PFSK-1 (cell line): ENCODE results near the gene PRPF8.

Source experiments
- FOXP2 ChIP-seq: optimal IDR thresholded peaks from 2 replicates; pipeline ENCODE3; 2011; ENCODE audit warnings: borderline replicate concordance, control low read depth, inconsistent platforms; ENCODE audit not compliant: insufficient read depth; ENCODE audit errors: extremely low read length, extremely low read depth
- POLR2AphosphoS5 ChIP-seq: IDR thresholded peaks from 2 replicates; pipeline ENCODE4 v1.6.1; 2012; ENCODE audit warnings: low read depth, mild to moderate bottlenecking, control low read depth, low read length, moderate library complexity
- REST ChIP-seq, 2 experiments: IDR thresholded peaks; 2 replicates each; pipeline versions ENCODE4 v1.6.1 to v1.8.0; 2011 to 2012; ENCODE audit warnings: low read depth in 2 of 2, low read length in 2 of 2, control low read depth in 1 of 2, inconsistent platforms in 1 of 2, mild to moderate bottlenecking in 1 of 2, moderate library complexity in 1 of 2; ENCODE audit not compliant: insufficient read depth in 1 of 2
- SIN3A ChIP-seq: IDR thresholded peaks from 2 replicates; pipeline ENCODE4 v1.6.1; 2012; ENCODE audit warnings: mild to moderate bottlenecking, low read length, moderate library complexity, borderline replicate concordance; ENCODE audit not compliant: insufficient read depth
- TAF1 ChIP-seq: IDR thresholded peaks from 2 replicates; pipeline ENCODE4 v1.6.1; 2012; ENCODE audit warnings: low read length, control low read depth, borderline replicate concordance; ENCODE audit not compliant: insufficient read depth

PRPF8 gene

GRCh38 chr17:1676401-1676800 lies 8.3 kb downstream of the PRPF8 start:
- no peak for TF ChIP-seq TAF1
- no peak for TF ChIP-seq FOXP2
- no peak for TF ChIP-seq REST (IDR thresholded peaks at IDR 0.05; ENCODE audit: insufficient read depth in 1 of 2, low read depth in 2 of 2, low read length in 2 of 2)
- no peak for TF ChIP-seq POLR2AphosphoS5
- no peak for TF ChIP-seq SIN3A

- TF ChIP-seq REST (IDR thresholded peaks at IDR 0.05; ENCODE audit: insufficient read depth in 1 of 2, low read depth in 2 of 2, low read length in 2 of 2) (no peak), POLR2AphosphoS5 (no peak), TAF1 (no peak), SIN3A (no peak), FOXP2 (no peak)
Observed at GRCh38 chr17:1673041-1673785, 11.5 kb downstream of the PRPF8 start.

- TF ChIP-seq POLR2AphosphoS5 (no peak), TAF1 (no peak), FOXP2 (no peak), SIN3A (no peak), REST (IDR thresholded peaks at IDR 0.05; ENCODE audit: insufficient read depth in 1 of 2, low read depth in 2 of 2, low read length in 2 of 2) (no peak)
Observed at GRCh38 chr17:1661045-1661444, 23.6 kb downstream of the PRPF8 start.

- TF ChIP-seq REST (IDR thresholded peaks at IDR 0.05; ENCODE audit: insufficient read depth in 1 of 2, low read depth in 2 of 2, low read length in 2 of 2) (no peak), SIN3A (no peak), POLR2AphosphoS5 (no peak), FOXP2 (no peak), TAF1 (no peak)
Observed at GRCh38 chr17:1658100-1658499, 26.6 kb downstream of the PRPF8 start.

- no peak for TF ChIP-seq FOXP2
- TF ChIP-seq POLR2AphosphoS5 = no peak
- TF ChIP-seq REST (IDR thresholded peaks at IDR 0.05; ENCODE audit: insufficient read depth in 1 of 2, low read depth in 2 of 2, low read length in 2 of 2) = no peak
- no peak for TF ChIP-seq TAF1
- TF ChIP-seq SIN3A = no peak
Observed at GRCh38 chr17:1653735-1654134, 30.9 kb downstream of the PRPF8 start.
